Measurements from ENCODE around the gene DOK6.

DNA sequence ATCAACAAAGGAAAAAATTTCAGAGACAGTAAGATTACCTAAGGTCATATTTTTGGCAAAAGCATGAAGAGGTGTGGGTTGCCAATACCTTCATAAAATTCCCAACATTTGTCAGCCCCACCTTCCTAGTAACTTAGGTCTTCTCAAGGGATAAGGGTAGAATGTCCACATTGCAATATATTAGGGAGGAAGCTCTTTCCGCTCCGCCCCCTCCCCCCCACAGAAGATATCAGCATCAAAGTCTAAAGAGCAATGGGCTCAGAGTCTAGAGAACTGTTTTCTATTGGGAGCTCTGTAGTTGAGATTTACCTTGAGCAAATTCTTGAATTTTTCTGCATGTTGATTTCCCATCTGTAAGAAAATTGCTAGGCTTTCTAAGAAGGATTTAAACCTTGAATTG lies 346.7 kb downstream of the DOK6 start:
- TF ChIP-seq CTCF (IDR thresholded peaks at IDR 0.05 in 8 of 11, conservative IDR thresholded peaks at IDR 0.05 in 3 of 11), result no peak
- no peak for TF ChIP-seq POLR2A (IDR thresholded peaks at IDR 0.05)

Measured in spleen (tissue), 7 donors.